ENCODE measurements around the gene TFPI2.

TFPI2 gene

GRCh38 chr7:93860261-93860660 is 30.3 kb downstream of the TFPI2 start:
- TF ChIP-seq POLR2AphosphoS5 (IDR thresholded peaks at IDR 0.05; ENCODE audit: low read depth) = no peak
- TF ChIP-seq SPI1 (IDR thresholded peaks at IDR 0.05; ENCODE audit: borderline replicate concordance, low read depth) = no peak
- TF ChIP-seq GABPA (IDR thresholded peaks at IDR 0.05; ENCODE audit: low read depth) = no peak
- no peak for TF ChIP-seq REST (IDR thresholded peaks at IDR 0.05; ENCODE audit: insufficient replicate concordance, low read depth)
- TF ChIP-seq CTCF (IDR thresholded peaks at IDR 0.05; ENCODE audit: insufficient read depth, low read length) = no peak
- H3K4me3 ChIP-seq (replicated peaks; ENCODE audit: insufficient read depth, low read length) = no peak overlapping the region

GRCh38 chr7:93858857-93859256 is 31.7 kb downstream of the TFPI2 start:
- H3K27ac ChIP-seq (replicated peaks) = no peak overlapping the region
- no peak for DNase-seq (ENCODE audit: low read depth in 1 of 2, low spot score in 1 of 2)
- H3K27me3 ChIP-seq (ENCODE audit: insufficient read depth, poor library complexity, severe bottlenecking) = no peaks in the 10 kb centered on the region
- H3K4me3 ChIP-seq (replicated peaks; ENCODE audit: insufficient read depth, low read length) = no peak overlapping the region
- no peak for TF ChIP-seq REST (IDR thresholded peaks at IDR 0.05; ENCODE audit: insufficient replicate concordance, low read depth)
- no peak for TF ChIP-seq GABPA (IDR thresholded peaks at IDR 0.05; ENCODE audit: low read depth)
- no peak for TF ChIP-seq POLR2AphosphoS5 (IDR thresholded peaks at IDR 0.05; ENCODE audit: low read depth)
- TF ChIP-seq SPI1 (IDR thresholded peaks at IDR 0.05; ENCODE audit: borderline replicate concordance, low read depth) = no peak
- TF ChIP-seq CTCF (IDR thresholded peaks at IDR 0.05; ENCODE audit: insufficient read depth, low read length) = no peak

More at GRCh38 chr7:93860261-93860660, 30.3 kb downstream of the TFPI2 start:
- no peak overlapping the region for H3K27ac ChIP-seq (replicated peaks)
- no peaks in the 10 kb centered on the region for H3K27me3 ChIP-seq (ENCODE audit: insufficient read depth, poor library complexity, severe bottlenecking)
- DNase-seq (ENCODE audit: low read depth in 1 of 2, low spot score in 1 of 2) = no peak

- Histone ChIP-seq H3K4me3 (replicated peaks; ENCODE audit: insufficient read depth, low read length) (no peak overlapping the region), H3K27me3 (ENCODE audit: insufficient read depth, poor library complexity, severe bottlenecking) (no peaks in the 10 kb centered on the region), H3K27ac (replicated peaks) (no peak overlapping the region)
- no peak for TF ChIP-seq REST (IDR thresholded peaks at IDR 0.05; ENCODE audit: insufficient replicate concordance, low read depth)
- no peak for TF ChIP-seq CTCF (IDR thresholded peaks at IDR 0.05; ENCODE audit: insufficient read depth, low read length)
- no peak for TF ChIP-seq GABPA (IDR thresholded peaks at IDR 0.05; ENCODE audit: low read depth)
- TF ChIP-seq SPI1 (IDR thresholded peaks at IDR 0.05; ENCODE audit: borderline replicate concordance, low read depth) = no peak
- no peak for TF ChIP-seq POLR2AphosphoS5 (IDR thresholded peaks at IDR 0.05; ENCODE audit: low read depth)
- no peak for DNase-seq (ENCODE audit: low read depth in 1 of 2, low spot score in 1 of 2)
Observed at GRCh38 chr7:93856323-93856722, 34.2 kb downstream of the TFPI2 start.

Measured in HL-60 (cell line).